Lower leg skin (tissue), 3 donors: ENCODE measurements around the gene LPIN3.

ENCODE experiments used
- CTCF ChIP-seq, 3 donors: fragments of 450-650 bp; IDR thresholded peaks; one replicate each; pipeline ENCODE4 v1.5.1; 2016; ENCODE audit warnings: antibody characterized with exemption in 3 of 3, mild to moderate bottlenecking in 3 of 3, moderate library complexity in 2 of 3
- POLR2A ChIP-seq, 2 donors: fragments of 450-650 bp; IDR thresholded peaks; one replicate each; pipeline ENCODE4 v1.6.1; 2016 to 2017; ENCODE audit warnings: antibody characterized with exemption in 2 of 2, mild to moderate bottlenecking in 1 of 2, moderate library complexity in 1 of 2

- TF ChIP-seq CTCF (IDR thresholded peaks at IDR 0.05) (no peak), POLR2A (IDR thresholded peaks at IDR 0.05) (no peak)
These were observed 8.9 kb upstream of the LPIN3 start for GRCh38 chr20:41331731-41332130.
